Measurements from ENCODE around the gene SLC9A1.

DNA sequence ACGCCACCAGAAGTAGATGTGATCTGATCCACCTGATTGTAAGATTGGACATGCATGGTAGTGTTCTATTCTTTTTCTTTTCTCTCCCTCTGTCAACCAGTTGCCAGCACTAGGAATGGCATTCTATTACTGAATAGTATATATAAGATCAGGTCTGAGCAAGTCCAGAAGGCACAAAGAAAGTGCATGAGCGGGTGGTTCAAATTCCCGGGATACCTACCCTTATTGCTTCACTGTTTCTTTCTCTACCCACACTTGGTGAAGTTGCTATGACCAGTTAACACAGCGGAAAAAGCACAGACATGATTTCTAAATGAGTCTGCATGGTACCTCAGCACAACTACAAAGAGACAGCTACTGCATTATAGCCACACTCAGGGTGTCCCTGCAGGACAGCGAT is 64.0 kb downstream of the SLC9A1 start:
- TF ChIP-seq CTCF (IDR thresholded peaks at IDR 0.05; ENCODE audit: borderline replicate concordance, extremely low read depth, low read length, poor library complexity, severe bottlenecking) (no peak), EZH2 (IDR thresholded peaks at IDR 0.05; ENCODE audit: borderline replicate concordance, low read depth, low read length, severe bottlenecking) (no peak)

Data from DND-41 (cell line).